Superior temporal gyrus (tissue), 1 donor: ENCODE data around the gene ZNF599.
A peak's percentile ranks its signal among the peaks of the same experiment; 100 is the strongest.

ENCODE experiments used
- DNase-seq: peaks from one replicate; pipeline ENCODE4 v3.0.0-alpha.2; 2016; ENCODE audit errors: extremely low spot score

The ZNF599 gene

GRCh38 chr19:34744896-34745690 lies 27.9 kb downstream of the ZNF599 start:
- no peak for DNase-seq

- DNase-seq, result peak; percentile 71
Measured at GRCh38 chr19:34734537-34735103, 38.4 kb downstream of the ZNF599 start.

- DNase-seq, result peak; percentile 96
Measured at GRCh38 chr19:34733746-34734536, 39.1 kb downstream of the ZNF599 start, which contains the start of gene ZNF181. Gene ZNF181, plus strand, starts transcription at chr19:34734243. Its CDS starts 795 bp downstream, at chr19:34735038.

GRCh38 chr19:34733266-34733745 lies 39.7 kb downstream of the ZNF599 start:
- DNase-seq, result no peak

GRCh38 chr19:34732612-34733211 lies 40.3 kb downstream of the ZNF599 start:
- no peak for DNase-seq

GRCh38 chr19:34731964-34732363 lies 41.1 kb downstream of the ZNF599 start:
- no peak for DNase-seq

- no peak for DNase-seq
Measured at GRCh38 chr19:34731019-34731829, 41.8 kb downstream of the ZNF599 start.

- no peak for DNase-seq
Measured at GRCh38 chr19:34725400-34725799, 47.6 kb downstream of the ZNF599 start.

- no peak for DNase-seq
Measured at GRCh38 chr19:34722353-34722752, 50.7 kb downstream of the ZNF599 start.

GRCh38 chr19:34715357-34715756 lies 57.7 kb downstream of the ZNF599 start:
- DNase-seq, result no peak

- DNase-seq, result no peak
Measured at GRCh38 chr19:34713262-34713637, 59.8 kb downstream of the ZNF599 start.

- peak; percentile 92 for DNase-seq
Measured at GRCh38 chr19:34712395-34713261, 60.4 kb downstream of the ZNF599 start.

GRCh38 chr19:34711890-34712289 lies 61.1 kb downstream of the ZNF599 start:
- DNase-seq, result no peak
